ENCODE measurements around the gene CDH8.
"Not testable (repeated sequence)": the region's sequence is repeated elsewhere in the genome, so short reads cannot be mapped to it uniquely, and the experiment has no call there.

Gene CDH8

GRCh38 chr16:61929776-61930175, 106.5 kb downstream of the CDH8 start:
- no peak for DNase-seq

GRCh38 chr16:61926766-61927165, 109.5 kb downstream of the CDH8 start:
- no peak for DNase-seq

GRCh38 chr16:61923629-61924028, 112.6 kb downstream of the CDH8 start:
- no peak for DNase-seq

GRCh38 chr16:61921373-61921772, 114.9 kb downstream of the CDH8 start:
- DNase-seq, result no peak

GRCh38 chr16:61917865-61918826, 118.1 kb downstream of the CDH8 start:
- not testable (repeated sequence) for DNase-seq

- no peak for DNase-seq
Measured at GRCh38 chr16:61915569-61915968, 120.7 kb downstream of the CDH8 start.

- DNase-seq, result no peak
Measured at GRCh38 chr16:61909074-61909473, 127.2 kb downstream of the CDH8 start.

- no peak for DNase-seq
Measured at GRCh38 chr16:61908426-61908825, 127.8 kb downstream of the CDH8 start.

- DNase-seq, result no peak
Measured at GRCh38 chr16:61901689-61902088, 134.5 kb downstream of the CDH8 start.

GRCh38 chr16:61900482-61900881, 135.8 kb downstream of the CDH8 start:
- DNase-seq, result no peak

GRCh38 chr16:61897657-61898056, 138.6 kb downstream of the CDH8 start:
- no peak for DNase-seq

- no peak for DNase-seq
Measured at GRCh38 chr16:61892531-61892930, 143.7 kb downstream of the CDH8 start.

GRCh38 chr16:61891460-61891859, 144.8 kb downstream of the CDH8 start:
- DNase-seq, result no peak

- DNase-seq, result no peak
Measured at GRCh38 chr16:61890386-61890785, 145.9 kb downstream of the CDH8 start.

GRCh38 chr16:61887903-61888302, 148.3 kb downstream of the CDH8 start:
- no peak for DNase-seq

- no peak for DNase-seq
Measured at GRCh38 chr16:61885343-61885742, 150.9 kb downstream of the CDH8 start.

- no peak for DNase-seq
Measured at GRCh38 chr16:61879306-61879705, 156.9 kb downstream of the CDH8 start.

GRCh38 chr16:61877436-61877835, 158.8 kb downstream of the CDH8 start:
- no peak for DNase-seq

- no peak for DNase-seq
Measured at GRCh38 chr16:61872778-61873119, 163.5 kb downstream of the CDH8 start.

GRCh38 chr16:61871837-61872777, 164.1 kb downstream of the CDH8 start:
- no peak for DNase-seq

GRCh38 chr16:61862221-61863155, 173.8 kb downstream of the CDH8 start:
- no peak for DNase-seq

GRCh38 chr16:61858988-61859387, 177.2 kb downstream of the CDH8 start:
- DNase-seq, result no peak

- DNase-seq, result no peak
Measured at GRCh38 chr16:61842666-61843065, 193.6 kb downstream of the CDH8 start.

Measured in stimulated activated CD4-positive, alpha-beta T cell treated with anti-CD3 and anti-CD28 coated beads, Interleukin-1b, Interleukin-23, amount 100 ng/mL, for 48 hours (primary cell).